T-helper 1 cell treated with Interleukin-12 subunit alpha and Interleukin-12 subunit beta and Interleukin-4 antibody, amounts not matched to agents 30 ng/mL and 1 ng/mL, for 36 hours (primary cell): ENCODE measurements around the gene CENPF. TPM values are rescaled to one million over a fixed set of nuclear protein-coding genes. Genes with fewer than 3 reads are reported as not detected.

ENCODE experiments used
- intact Hi-C: fragments of 100-400 bp; cut with micrococcal nuclease; formaldehyde crosslinking; loops from one replicate; pipeline ENCODE4 v1.15.1; 2024
- total RNA-seq: library from RNA; stranded (reverse); gene quantifications from 2 replicates; pipeline ENCODE4 v1.2.3, GENCODE V29; 2022

CENPF gene
- total RNA-seq, 1 donor from 2014 or later, result 78.4 TPM

DNA sequence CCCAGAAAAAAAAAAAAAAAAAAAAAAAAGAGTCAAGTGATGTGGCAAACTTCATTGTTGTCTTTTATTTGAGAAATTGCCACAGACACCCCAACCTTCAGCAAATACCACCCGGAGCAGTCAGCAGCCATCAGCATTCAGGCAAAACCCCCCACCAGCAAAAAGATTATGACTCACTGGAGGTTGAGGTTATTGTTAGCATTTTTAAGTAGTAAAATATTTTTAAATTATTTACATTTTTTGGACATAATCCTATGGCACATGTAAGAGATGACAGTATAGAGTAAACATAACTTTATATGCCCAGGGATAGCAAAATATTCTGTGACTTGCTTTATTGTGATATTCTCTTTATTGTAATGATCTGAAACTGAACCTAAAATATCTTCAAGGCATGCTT is 95.6 kb downstream of the CENPF start:
- intact Hi-C loops, result no loop called here

DNA sequence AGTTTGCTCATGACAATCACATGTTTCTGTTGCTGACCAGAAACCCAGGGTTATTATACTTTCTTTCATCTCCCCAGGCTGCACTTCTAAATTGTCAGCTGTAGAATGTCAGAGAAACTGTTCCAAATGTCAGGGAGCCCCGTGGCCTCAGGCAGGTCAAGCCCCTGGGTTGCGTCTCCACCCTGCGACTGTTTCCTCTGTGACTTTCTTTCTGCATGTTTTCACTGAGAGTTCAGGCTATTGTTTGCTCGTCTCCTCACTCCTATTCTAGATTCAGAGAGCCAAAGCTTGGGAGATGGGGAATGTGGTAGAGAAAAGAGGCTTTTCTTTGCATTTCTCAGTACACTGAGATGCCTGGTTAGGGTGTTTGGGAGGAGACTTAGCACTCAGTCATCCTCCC is 97.4 kb downstream of the CENPF start:
- intact Hi-C loops, result no loop called here

DNA sequence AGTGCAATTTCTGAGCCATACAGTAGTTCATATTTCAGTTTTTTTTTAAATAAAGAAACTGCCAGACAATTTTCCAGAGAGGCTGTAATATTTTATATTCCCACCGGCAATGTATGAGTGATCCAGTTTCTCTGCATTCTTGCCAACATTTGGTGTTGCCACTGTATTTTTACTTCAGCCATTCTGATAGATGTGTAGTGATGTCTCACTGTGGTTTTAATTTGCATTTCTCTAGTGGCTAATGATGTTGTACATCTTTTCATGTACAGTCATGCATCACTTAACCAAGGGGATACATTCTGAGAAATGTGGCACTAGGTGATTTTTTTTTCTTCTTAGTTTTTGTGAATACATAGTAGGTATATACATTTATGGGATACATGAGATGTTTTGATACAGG is 99.6 kb downstream of the CENPF start:
- intact Hi-C loops, result no loop called here

DNA sequence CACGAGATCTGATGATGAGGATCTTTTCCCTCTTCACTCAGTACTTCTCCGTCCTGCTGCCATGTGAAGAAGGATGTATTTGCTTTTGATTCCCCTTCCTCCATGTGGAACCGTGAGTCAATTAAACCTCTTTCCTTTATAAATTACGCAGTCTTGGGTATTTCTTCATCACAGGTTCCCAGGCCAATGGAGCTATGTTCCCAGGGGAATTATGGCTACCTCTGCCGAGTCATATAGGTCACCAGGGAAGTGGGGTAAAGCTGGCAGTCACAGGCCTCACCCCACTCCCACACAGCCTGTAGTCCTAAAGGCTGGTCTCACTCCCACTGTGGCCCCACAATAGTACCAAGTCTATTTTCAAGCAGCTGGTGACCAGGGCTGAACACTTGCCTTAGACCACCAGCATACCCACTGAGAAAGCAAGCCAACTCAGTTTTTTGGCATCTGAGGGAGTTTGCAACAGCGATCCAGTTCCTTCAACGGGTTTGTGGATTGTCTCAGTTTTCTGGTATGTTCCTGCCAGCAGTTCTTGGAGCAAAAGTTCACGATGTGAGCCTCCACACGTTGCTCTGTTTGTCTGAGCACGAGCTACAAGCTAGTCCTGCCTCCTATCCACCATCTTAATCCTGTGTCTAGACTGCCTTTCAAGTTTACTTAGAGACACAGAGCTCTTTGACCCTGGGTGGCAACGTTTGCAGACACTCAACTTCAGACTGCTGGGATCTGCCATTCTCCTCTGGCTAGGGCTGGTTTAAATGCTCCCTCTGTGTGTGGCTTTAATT is 104.5 kb downstream of the CENPF start:
- intact Hi-C loops, result no loop called here

DNA sequence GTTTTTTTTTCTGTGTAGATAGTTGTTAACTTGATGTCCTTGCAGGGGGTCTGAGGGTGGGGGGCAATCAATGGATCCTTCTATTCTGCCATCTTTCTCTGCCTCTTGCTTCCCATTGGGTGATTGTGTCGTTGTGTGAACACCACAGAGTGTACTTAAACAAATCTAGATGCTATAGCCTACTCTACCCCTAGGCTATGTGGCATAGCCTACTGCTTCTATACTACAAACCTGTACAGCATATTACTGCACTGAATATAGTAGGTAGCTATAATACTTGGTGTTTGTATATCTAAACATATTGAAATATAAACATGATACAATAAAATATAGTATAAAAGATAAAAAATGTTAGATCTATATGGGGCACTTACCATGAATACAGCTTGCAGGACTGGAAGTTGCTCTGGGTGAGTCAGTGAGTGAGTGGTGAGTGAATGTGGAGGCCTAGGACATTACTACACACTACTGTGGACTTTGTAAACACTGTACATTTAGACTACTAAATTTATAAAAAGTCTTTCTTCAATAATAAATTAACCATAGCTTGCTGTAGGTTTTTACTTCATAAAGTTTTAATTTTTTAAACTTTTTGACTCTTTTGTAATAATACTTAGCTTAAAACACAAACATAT is 105.4 kb downstream of the CENPF start:
- intact Hi-C loops, result no loop called here

DNA sequence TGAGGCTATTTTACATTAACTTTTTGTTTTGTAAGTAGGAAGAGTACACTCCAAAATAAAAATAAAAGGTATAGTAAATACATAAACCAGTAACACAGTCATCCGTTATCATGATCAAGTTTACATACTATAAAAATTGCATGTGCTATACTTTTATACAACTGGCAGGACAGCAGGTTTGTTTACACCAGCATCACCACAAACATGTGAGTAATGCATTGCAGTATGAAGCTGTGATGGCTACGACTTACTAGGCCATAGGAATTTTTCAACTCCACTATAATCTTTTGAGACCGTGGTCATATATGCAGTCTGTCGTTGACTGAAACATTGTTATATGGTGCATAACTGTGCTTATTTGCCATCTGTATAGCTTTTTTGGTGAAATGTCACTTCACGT is 106.2 kb downstream of the CENPF start:
- intact Hi-C loops, result no loop called here

DNA sequence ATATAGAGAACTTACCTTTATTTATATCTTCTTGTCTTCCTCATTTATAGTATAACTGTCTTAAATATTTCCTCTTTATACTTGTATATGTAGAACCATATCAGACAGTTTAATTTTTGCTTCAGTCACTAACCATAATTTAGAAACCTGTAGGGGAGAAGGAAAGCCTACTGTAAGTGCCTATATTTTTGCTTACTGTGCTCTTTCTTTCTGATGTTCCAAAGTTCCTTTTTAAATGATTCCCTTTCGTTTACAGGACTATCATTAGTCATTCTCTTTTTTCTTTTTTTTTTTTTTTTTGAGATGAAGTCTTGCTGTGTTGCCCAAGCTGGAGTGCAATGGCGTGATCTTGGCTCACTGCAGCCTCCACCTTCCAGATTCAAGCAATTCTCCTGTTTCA is 109.7 kb downstream of the CENPF start:
- intact Hi-C loops, result no loop called here

Other genes starting within 250 kb of the CENPF start
- gene PTPN14, start 51.6 kb upstream of the CENPF start, total RNA-seq, result 2.7 and 4.2 TPM in 2 replicates